Measurements from ENCODE around the gene IGFALS. TPM values are rescaled to one million over a fixed set of nuclear protein-coding genes. Genes with fewer than 3 reads are reported as not detected.
A peak's percentile ranks its signal among the peaks of the same experiment; 100 is the strongest.
"Not testable (repeated sequence)": the region's sequence is repeated elsewhere in the genome, so short reads cannot be mapped to it uniquely, and the experiment has no call there.

Gene IGFALS
- total and polyA plus RNA-seq, 4 donors: 0.84 TPM; not detected in 3

DNA sequence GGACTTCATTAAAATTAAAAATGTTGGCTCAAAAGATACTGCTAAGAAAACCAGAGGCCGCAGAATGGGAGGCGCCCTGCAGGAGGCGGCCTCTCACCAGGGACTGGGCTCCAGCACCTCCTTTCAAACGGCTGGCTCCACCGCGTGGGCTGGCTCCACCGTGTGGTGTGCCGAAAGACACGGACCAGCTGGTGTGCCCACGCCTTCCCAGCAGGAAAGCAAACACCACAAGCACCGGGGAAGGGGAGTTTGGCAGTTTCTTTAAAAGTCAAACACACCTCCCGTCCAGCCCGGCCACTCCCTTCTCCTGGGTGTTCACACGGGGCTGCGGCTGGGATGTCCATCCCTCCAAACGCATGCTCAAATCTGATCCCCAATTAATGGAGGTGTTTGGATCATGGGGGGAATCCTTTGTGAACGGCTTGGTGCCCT is 19.2 kb upstream of the IGFALS start:
- Histone ChIP-seq H3K27ac (ENCODE audit: low read depth in 1 of 2, low read length in 2 of 2) (no peak overlapping the region), H3K4me1 (ENCODE audit: control insufficient read depth in 1 of 2, insufficient read depth in 2 of 2, low read length in 2 of 2) (no peaks in the 10 kb centered on the region), H3K9me3 (ENCODE audit: control insufficient read depth, low read length) (no peaks in the 10 kb centered on the region), H3K4me3 (ENCODE audit: low read length in 2 of 2) (no peak overlapping the region), H3K36me3 (ENCODE audit: control insufficient read depth in 1 of 2, insufficient read depth in 2 of 2, low read length in 1 of 2) (peaks cover 0 to 8% of the 10 kb centered on the region in 2 donors), H3K27me3 (ENCODE audit: control insufficient read depth in 1 of 2, insufficient read depth in 2 of 2, low read length in 1 of 2) (no peaks in the 10 kb centered on the region)
- 29 to 30% methylated on average over 17 of the region's 17 CpGs for WGBS, 2 donors
- ATAC-seq (ENCODE audit: low FRiP score): peak; percentile 58
- intact Hi-C loops (cut with DNase I): no loop called here
- DNase-seq: no peak

DNA sequence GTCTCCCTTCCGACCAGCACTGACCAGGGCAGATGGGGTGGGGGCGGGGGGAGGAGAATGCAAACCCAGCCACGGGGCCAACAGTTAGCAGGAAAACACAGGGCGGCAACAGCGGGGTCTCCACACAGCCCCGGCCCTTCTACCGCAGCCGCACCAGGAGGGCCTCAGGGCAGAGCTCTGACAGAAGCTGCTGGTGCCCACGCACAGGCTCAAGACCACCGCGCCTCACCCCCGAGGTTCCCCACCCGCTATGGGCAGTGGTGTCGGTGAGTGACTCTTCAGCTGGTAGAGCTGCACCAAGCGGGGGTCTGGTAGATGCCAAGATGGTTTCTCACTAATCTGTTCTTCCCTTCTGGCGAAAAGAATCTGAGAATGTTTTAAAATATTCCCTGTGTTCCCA is 17.0 kb upstream of the IGFALS start:
- ATAC-seq (ENCODE audit: low FRiP score) (no peak), DNase-seq (no peak)
- Histone ChIP-seq H3K36me3 (ENCODE audit: control insufficient read depth in 1 of 2, insufficient read depth in 2 of 2, low read length in 1 of 2) (peaks cover 0 to 2% of the 10 kb centered on the region in 2 donors), H3K9me3 (ENCODE audit: control insufficient read depth, low read length) (no peaks in the 10 kb centered on the region), H3K4me3 (ENCODE audit: low read length in 2 of 2) (no peak overlapping the region), H3K4me1 (ENCODE audit: control insufficient read depth in 1 of 2, insufficient read depth in 2 of 2, low read length in 2 of 2) (no peaks in the 10 kb centered on the region), H3K27ac (ENCODE audit: low read depth in 1 of 2, low read length in 2 of 2) (no peak overlapping the region), H3K27me3 (ENCODE audit: control insufficient read depth in 1 of 2, insufficient read depth in 2 of 2, low read length in 1 of 2) (no peaks in the 10 kb centered on the region)
- 91 to 94% methylated on average over 15 to 16 of the region's 16 CpGs for WGBS, 2 donors
- intact Hi-C loops (cut with DNase I): no loop called here

DNA sequence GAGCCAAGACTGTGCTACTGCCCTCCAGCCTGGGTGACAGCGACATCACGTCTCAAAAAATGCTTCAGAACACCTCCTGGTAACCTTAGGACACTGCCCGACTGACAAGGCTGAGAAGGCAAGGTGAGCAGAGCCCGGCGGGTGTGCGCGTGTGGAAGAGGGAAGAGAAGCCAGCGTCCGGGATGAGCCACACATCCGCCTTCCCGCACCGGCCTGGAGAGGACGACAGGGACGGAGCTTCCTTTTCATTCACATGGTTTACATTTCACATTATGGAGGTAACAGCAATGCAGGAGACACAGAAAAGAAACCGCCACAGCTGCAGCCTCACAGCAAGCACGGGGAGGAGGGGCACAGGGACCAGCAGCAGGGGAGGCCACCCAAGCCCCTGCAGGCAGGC is 16.6 kb upstream of the IGFALS start:
- H3K4me1 ChIP-seq (ENCODE audit: control insufficient read depth in 1 of 2, insufficient read depth in 2 of 2, low read length in 2 of 2): no peaks in the 10 kb centered on the region
- no peak overlapping the region for H3K27ac ChIP-seq (ENCODE audit: low read depth in 1 of 2, low read length in 2 of 2)
- WGBS, 2 donors: 91 to 93% methylated on average over 15 to 16 of the region's 16 CpGs
- H3K4me3 ChIP-seq (ENCODE audit: low read length in 2 of 2): no peak overlapping the region
- peaks cover 0 to 2% of the 10 kb centered on the region in 2 donors for H3K36me3 ChIP-seq (ENCODE audit: control insufficient read depth in 1 of 2, insufficient read depth in 2 of 2, low read length in 1 of 2)
- H3K9me3 ChIP-seq (ENCODE audit: control insufficient read depth, low read length): no peaks in the 10 kb centered on the region
- ATAC-seq (ENCODE audit: low FRiP score) (no peak), DNase-seq (no peak)
- H3K27me3 ChIP-seq (ENCODE audit: control insufficient read depth in 1 of 2, insufficient read depth in 2 of 2, low read length in 1 of 2): no peaks in the 10 kb centered on the region
- intact Hi-C loops (cut with DNase I): no loop called here

DNA sequence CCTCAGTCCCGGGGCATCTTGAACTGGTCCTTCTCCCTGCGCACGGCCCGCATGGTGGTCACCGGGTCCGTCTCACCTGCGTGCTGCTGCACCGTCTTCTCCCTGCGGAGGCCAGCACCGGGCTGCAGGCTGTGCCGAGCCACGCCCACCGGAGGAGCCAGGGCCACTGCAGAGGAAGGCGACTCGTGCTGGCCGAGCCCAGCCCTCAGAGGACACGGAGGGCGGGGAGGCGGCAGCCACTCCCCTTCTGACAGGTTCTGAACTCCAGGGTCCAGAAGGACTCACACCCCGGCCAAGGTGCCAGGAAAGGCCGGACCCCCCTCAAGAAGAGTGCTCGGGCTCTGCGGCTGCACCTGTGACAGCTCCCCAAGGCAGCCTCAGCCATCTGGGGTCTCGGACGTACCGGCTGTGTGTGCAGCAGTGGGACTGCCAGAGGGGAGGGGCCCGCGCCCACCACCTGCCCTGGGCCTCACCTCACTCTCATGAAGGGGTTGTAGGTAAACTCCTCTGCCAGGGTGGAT is 15.8 kb upstream of the IGFALS start:
- Histone ChIP-seq H3K27me3 (ENCODE audit: control insufficient read depth in 1 of 2, insufficient read depth in 2 of 2, low read length in 1 of 2) (no peaks in the 10 kb centered on the region), H3K27ac (ENCODE audit: low read depth in 1 of 2, low read length in 2 of 2) (no peak overlapping the region), H3K36me3 (ENCODE audit: control insufficient read depth in 1 of 2, insufficient read depth in 2 of 2, low read length in 1 of 2) (peaks cover 0 to 2% of the 10 kb centered on the region in 2 donors), H3K4me3 (ENCODE audit: low read length in 2 of 2) (no peak overlapping the region), H3K9me3 (ENCODE audit: control insufficient read depth, low read length) (no peaks in the 10 kb centered on the region), H3K4me1 (ENCODE audit: control insufficient read depth in 1 of 2, insufficient read depth in 2 of 2, low read length in 2 of 2) (no peaks in the 10 kb centered on the region)
- DNase-seq (peak in 1 of 2 donors; percentile 58), ATAC-seq (ENCODE audit: low FRiP score) (peak; percentile 46)
- 62 to 76% methylated on average over 28 of the region's 28 CpGs for WGBS, 2 donors
- intact Hi-C loops (cut with DNase I): no loop called here

DNA sequence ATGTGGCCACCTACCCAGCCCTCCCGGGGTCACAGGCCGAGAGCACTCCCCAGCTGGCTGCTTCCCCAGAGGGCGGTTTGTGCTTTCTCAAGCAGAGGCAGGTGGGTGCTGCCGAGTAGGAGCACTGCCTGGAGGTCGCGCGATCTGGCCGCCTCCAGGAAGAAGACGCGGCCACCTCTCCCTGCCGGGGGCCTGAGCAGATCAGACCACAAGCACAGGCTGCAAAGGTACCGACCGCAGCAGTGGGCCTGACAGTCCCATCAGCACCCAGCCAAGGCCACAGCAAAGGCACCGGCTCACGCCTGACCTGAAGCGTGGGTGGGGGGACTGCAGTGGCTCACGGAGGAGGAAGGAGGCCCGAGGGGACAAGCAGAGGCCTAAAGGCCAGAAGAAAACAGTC is 15.2 kb upstream of the IGFALS start:
- peaks cover 0 to 2% of the 10 kb centered on the region in 2 donors for H3K36me3 ChIP-seq (ENCODE audit: control insufficient read depth in 1 of 2, insufficient read depth in 2 of 2, low read length in 1 of 2)
- no peaks in the 10 kb centered on the region for H3K4me1 ChIP-seq (ENCODE audit: control insufficient read depth in 1 of 2, insufficient read depth in 2 of 2, low read length in 2 of 2)
- H3K4me3 ChIP-seq (ENCODE audit: low read length in 2 of 2): no peak overlapping the region
- ATAC-seq (ENCODE audit: low FRiP score) (no peak), DNase-seq (no peak)
- WGBS, 2 donors: 79 to 88% methylated on average over 18 of the region's 18 CpGs
- H3K27ac ChIP-seq (ENCODE audit: low read depth in 1 of 2, low read length in 2 of 2): no peak overlapping the region
- intact Hi-C loops (cut with DNase I): no loop called here
- no peaks in the 10 kb centered on the region for H3K9me3 ChIP-seq (ENCODE audit: control insufficient read depth, low read length)
- H3K27me3 ChIP-seq (ENCODE audit: control insufficient read depth in 1 of 2, insufficient read depth in 2 of 2, low read length in 1 of 2): no peaks in the 10 kb centered on the region

DNA sequence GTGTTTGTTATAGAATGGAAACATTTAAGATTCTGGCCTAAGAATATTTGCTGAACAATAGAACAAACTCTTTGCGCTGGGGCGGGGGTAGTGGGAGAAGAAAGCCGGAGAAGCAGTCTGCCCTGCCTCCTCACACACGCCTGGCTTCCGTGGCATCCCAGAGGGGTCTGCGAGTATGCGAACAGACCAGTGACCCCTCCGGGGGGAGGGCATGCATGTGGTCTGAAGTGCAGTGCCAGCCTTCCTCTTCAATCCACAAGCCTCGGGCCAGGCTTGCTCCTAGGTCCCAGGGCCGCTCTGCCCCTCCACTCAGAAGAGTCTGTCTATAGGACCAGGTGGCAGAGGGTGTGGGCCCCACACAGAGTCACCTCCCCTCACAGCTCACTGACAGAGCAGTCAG is 14.1 kb upstream of the IGFALS start:
- ATAC-seq (ENCODE audit: low FRiP score) (no peak), DNase-seq (no peak)
- no peak overlapping the region for H3K4me3 ChIP-seq (ENCODE audit: low read length in 2 of 2)
- H3K27me3 ChIP-seq (ENCODE audit: control insufficient read depth in 1 of 2, insufficient read depth in 2 of 2, low read length in 1 of 2): no peaks in the 10 kb centered on the region
- intact Hi-C loops (cut with DNase I): no loop called here
- no peaks in the 10 kb centered on the region for H3K9me3 ChIP-seq (ENCODE audit: control insufficient read depth, low read length)
- WGBS, 2 donors: 85 to 91% methylated on average over 10 of the region's 10 CpGs
- peaks cover 0 to 2% of the 10 kb centered on the region in 2 donors for H3K36me3 ChIP-seq (ENCODE audit: control insufficient read depth in 1 of 2, insufficient read depth in 2 of 2, low read length in 1 of 2)
- H3K4me1 ChIP-seq (ENCODE audit: control insufficient read depth in 1 of 2, insufficient read depth in 2 of 2, low read length in 2 of 2): no peaks in the 10 kb centered on the region
- no peak overlapping the region for H3K27ac ChIP-seq (ENCODE audit: low read depth in 1 of 2, low read length in 2 of 2)

DNA sequence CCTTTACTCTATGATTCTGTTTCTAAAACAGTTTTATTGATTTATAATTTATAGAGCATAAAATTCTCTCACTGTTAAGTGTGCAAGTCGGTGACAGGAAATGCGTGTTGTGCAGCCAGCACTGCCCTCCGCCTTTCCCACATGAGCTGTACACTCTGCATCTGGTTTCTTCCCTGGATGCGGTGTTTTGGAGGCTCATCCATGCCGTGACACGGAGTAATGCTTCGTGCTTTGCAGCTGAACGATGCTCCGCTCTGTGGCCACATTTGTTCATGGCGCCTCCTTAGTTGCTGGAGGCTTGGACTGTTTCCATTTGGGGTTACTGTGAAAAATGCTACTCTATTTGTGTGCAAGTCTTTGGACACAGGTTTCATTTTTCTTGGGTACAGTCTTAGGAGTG is 7.2 kb upstream of the IGFALS start:
- Histone ChIP-seq H3K4me1 (ENCODE audit: control insufficient read depth in 1 of 2, insufficient read depth in 2 of 2, low read length in 2 of 2) (no peaks in the 10 kb centered on the region), H3K36me3 (ENCODE audit: control insufficient read depth in 1 of 2, insufficient read depth in 2 of 2, low read length in 1 of 2) (no peaks in the 10 kb centered on the region), H3K27ac (ENCODE audit: low read depth in 1 of 2, low read length in 2 of 2) (no peak overlapping the region), H3K27me3 (ENCODE audit: control insufficient read depth in 1 of 2, insufficient read depth in 2 of 2, low read length in 1 of 2) (no peaks in the 10 kb centered on the region), H3K9me3 (ENCODE audit: control insufficient read depth, low read length) (peaks cover 2% of the 10 kb centered on the region), H3K4me3 (ENCODE audit: low read length in 2 of 2) (no peak overlapping the region)
- DNase-seq (no peak), ATAC-seq (ENCODE audit: low FRiP score) (no peak)
- 84 to 85% methylated on average over 10 of the region's 10 CpGs for WGBS, 2 donors
- intact Hi-C loops (cut with DNase I): no loop called here

DNA sequence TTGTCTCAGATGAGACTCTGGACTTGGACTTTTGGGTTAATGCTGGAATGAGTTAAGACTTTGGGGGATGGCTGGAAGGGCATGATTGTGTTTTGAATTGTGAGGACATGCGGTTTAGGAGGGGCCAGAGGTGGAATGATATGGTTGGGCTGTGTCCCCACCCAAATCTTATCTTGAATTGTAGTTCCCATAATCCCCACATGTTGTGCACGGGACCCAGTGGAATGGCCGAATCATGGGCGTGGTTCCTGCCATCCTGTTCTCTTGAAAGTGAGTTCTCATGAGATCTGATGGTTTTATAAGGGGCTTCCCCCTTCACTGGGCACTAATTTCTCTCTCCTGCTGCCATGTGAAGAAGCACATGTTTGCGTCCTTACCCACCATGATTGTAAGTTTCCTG is 5.8 kb upstream of the IGFALS start:
- H3K4me3 ChIP-seq (ENCODE audit: low read length in 2 of 2); H3K9me3 ChIP-seq (ENCODE audit: control insufficient read depth, low read length); H3K36me3 ChIP-seq (ENCODE audit: control insufficient read depth in 1 of 2, insufficient read depth in 2 of 2, low read length in 1 of 2); DNase-seq; H3K27me3 ChIP-seq (ENCODE audit: control insufficient read depth in 1 of 2, insufficient read depth in 2 of 2, low read length in 1 of 2); H3K27ac ChIP-seq (ENCODE audit: low read depth in 1 of 2, low read length in 2 of 2); H3K4me1 ChIP-seq (ENCODE audit: control insufficient read depth in 1 of 2, insufficient read depth in 2 of 2, low read length in 2 of 2); ATAC-seq (ENCODE audit: low FRiP score); intact Hi-C loops (cut with DNase I): not testable (repeated sequence)
- WGBS, 2 donors: 71 to 86% methylated on average over 5 of the region's 5 CpGs

DNA sequence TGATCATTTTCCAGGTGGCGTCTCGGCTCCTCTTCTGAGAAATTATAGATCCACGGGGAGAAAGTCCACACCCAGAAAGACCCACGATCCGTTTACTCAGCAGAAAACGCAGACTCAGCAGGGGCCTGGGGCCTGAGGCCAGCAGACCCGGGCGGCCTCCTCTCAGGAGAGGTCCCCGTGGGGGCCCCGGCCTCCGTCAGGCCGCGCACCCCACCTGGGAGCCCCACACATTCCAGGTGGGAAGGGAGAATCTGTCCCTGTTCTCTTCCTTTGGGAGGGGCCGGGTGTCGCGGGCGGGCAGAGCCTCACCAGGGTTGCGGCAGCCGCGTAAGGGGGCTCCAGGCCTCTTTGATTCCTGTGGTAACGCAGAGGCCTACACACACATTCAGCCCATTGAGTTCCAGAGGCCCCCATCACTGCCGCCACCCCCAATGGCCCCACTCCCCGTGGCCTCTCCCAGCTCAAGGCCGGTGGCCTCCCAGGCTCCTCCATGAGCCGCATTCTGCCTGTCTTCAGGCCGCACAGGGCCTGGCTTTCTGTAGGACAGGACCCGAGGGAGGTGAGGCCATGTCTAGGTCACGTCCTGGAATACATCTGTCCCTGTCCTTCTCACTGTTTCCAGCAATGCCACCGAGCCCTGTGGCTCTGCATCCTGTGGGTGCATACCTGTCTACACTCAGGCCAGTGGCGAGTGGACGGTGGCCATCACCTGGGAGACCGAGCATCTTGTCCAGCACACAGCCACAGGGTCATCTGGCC is 1.6 kb upstream of the IGFALS start:
- DNase-seq (peak in 1 of 2 donors; percentile 66), ATAC-seq (ENCODE audit: low FRiP score) (no peak)
- no peak overlapping the region for H3K27ac ChIP-seq (ENCODE audit: low read depth in 1 of 2, low read length in 2 of 2)
- 80% methylated on average over 32 of the region's 32 CpGs for WGBS, 2 donors
- H3K9me3 ChIP-seq (ENCODE audit: control insufficient read depth, low read length): peaks cover 2% of the 10 kb centered on the region
- no peaks in the 10 kb centered on the region for H3K4me1 ChIP-seq (ENCODE audit: control insufficient read depth in 1 of 2, insufficient read depth in 2 of 2, low read length in 2 of 2)
- intact Hi-C loops (cut with DNase I): no loop called here
- no peak overlapping the region for H3K4me3 ChIP-seq (ENCODE audit: low read length in 2 of 2)
- no peaks in the 10 kb centered on the region for H3K27me3 ChIP-seq (ENCODE audit: control insufficient read depth in 1 of 2, insufficient read depth in 2 of 2, low read length in 1 of 2)
- no peaks in the 10 kb centered on the region for H3K36me3 ChIP-seq (ENCODE audit: control insufficient read depth in 1 of 2, insufficient read depth in 2 of 2, low read length in 1 of 2)
